Psoas muscle (tissue), 8 donors: ENCODE results near the gene ZDHHC11B. TPM values are rescaled to one million over a fixed set of nuclear protein-coding genes. Genes with fewer than 3 reads are reported as not detected.
"Not testable (repeated sequence)": the region's sequence is repeated elsewhere in the genome, so short reads cannot be mapped to it uniquely, and the experiment has no call there.

ENCODE experiments used
- ATAC-seq, 4 donors: fragments of 200-7000 bp; cut with Tn5 transposase; one replicate each; pipeline ENCODE4 v1.9.1; 2020; ENCODE audit warnings: moderate library complexity in 3 of 4, mild to moderate bottlenecking in 2 of 4
- DNase-seq, 2 donors: peaks; one replicate each; pipeline ENCODE4 v3.0.0-alpha.2; 2020
- H3K27ac ChIP-seq: fragments of 200-600 bp; one replicate; pipeline ENCODE4 v1.8.0; 2022
- H3K27me3 ChIP-seq, 3 donors: fragments of 200-600 bp in 1 of 3; one replicate each; pipeline versions ENCODE4 v1.6.1 to v1.8.0; 2013 to 2022; ENCODE audit warnings: low read length in 2 of 3, mild to moderate bottlenecking in 2 of 3, moderate library complexity in 1 of 3; ENCODE audit not compliant: insufficient read depth in 3 of 3
- H3K36me3 ChIP-seq, 2 donors: fragments of 200-600 bp in 1 of 2; one replicate each; pipeline versions ENCODE4 v1.6.1 to v1.8.0; 2013 to 2022; ENCODE audit warnings: low read depth in 1 of 2, mild to moderate bottlenecking in 1 of 2, moderate library complexity in 1 of 2; ENCODE audit not compliant: insufficient read depth in 1 of 2
- H3K4me1 ChIP-seq: fragments of 200-600 bp; one replicate; pipeline ENCODE4 v1.8.0; 2022
- H3K4me3 ChIP-seq: fragments of 200-600 bp; one replicate; pipeline ENCODE4 v1.8.0; 2022; ENCODE audit warnings: mild to moderate bottlenecking
- H3K9me3 ChIP-seq: fragments of 200-600 bp; one replicate; pipeline ENCODE4 v1.8.0; 2022
- CTCF ChIP-seq: fragments of 200-600 bp; IDR thresholded peaks from one replicate; pipeline ENCODE4 v1.8.0; 2022; ENCODE audit warnings: antibody characterized with exemption
- WGBS, 3 donors: extraction: QIAGEN DNeasy Blood & Tissue Kit; methylation state at CpG; one replicate each; pipeline versions ENCODE4 v1.1.6 to v1.1.7; 2013; 5-methylcytosine and 5-hydroxymethylcytosine counted together
- intact Hi-C, 2 donors: fragments of 100-400 bp; cut with DNase I; formaldehyde crosslinking; loops; one replicate each; pipeline versions ENCODE4 v1.11.0 to v1.14.2; 2022
- polyA plus RNA-seq, 3 donors: library from polyadenylated mRNA; stranded (reverse); fragments of 200-250 nt; gene quantifications; one replicate each; pipeline ENCODE4 v1.2.3, GENCODE V29; 2013
- total RNA-seq, 4 donors: library from RNA; stranded (reverse); fragmentation: NEBNext Ultra II Directional in 2 of 4; extraction: Animal tissue kit (Norgen Biotek cat#: 25700) in 2 of 4; gene quantifications; one replicate each; pipeline versions ENCODE4 v1.2.1 to v1.2.4, GENCODE V29; 2021 to 2023
- donor health status: healthy with polysubstance abuse.
- donor health status: DM: no; HTN: no; CAD: no; lungs with moderate emphysema.
- donor health status: Bipolar disorder and iron deficiency.
- donor health status: healthy.
- donor health status: DM: yes; HTN: yes; CAD: no.
- donor health status: DM: no; HTN: no; CAD: no.
- donor health status: DM: no; HTN: no; CAD: no.
- donor health status: DM: yes; HTN: yes; CAD: no.

Gene ZDHHC11B
- total and polyA plus RNA-seq, 7 donors, result 0.38 to 7.4 (median 1.3) TPM

GRCh38 chr5:696191-696590, 88.3 kb downstream of the ZDHHC11B start:
- not testable (repeated sequence) for DNase-seq
- 81 to 86% (median 85%) methylated on average over 2 to 8 of the region's 8 CpGs for WGBS, 3 donors

GRCh38 chr5:695475-695874, 89.1 kb downstream of the ZDHHC11B start:
- ATAC-seq, H3K4me1 ChIP-seq, DNase-seq, H3K9me3 ChIP-seq, H3K27me3 ChIP-seq, intact Hi-C loops, H3K4me3 ChIP-seq, H3K27ac ChIP-seq, H3K36me3 ChIP-seq: not testable (repeated sequence)
- WGBS, 3 donors, result 58 to 85% (median 64%) methylated on average over 6 to 8 of the region's 13 CpGs

More at GRCh38 chr5:696191-696590, 88.3 kb downstream of the ZDHHC11B start:
- ATAC-seq, H3K9me3 ChIP-seq, H3K36me3 ChIP-seq, intact Hi-C loops, H3K27ac ChIP-seq, H3K27me3 ChIP-seq, H3K4me1 ChIP-seq, H3K4me3 ChIP-seq: not testable (repeated sequence)

- 1 to 3% (median 3%) methylated on average over 7 to 14 of the region's 22 CpGs for WGBS, 3 donors
- ATAC-seq (peak in 2 of 4 donors; percentile 27 to 31), DNase-seq (peak in 1 of 2 donors; percentile 52)
- peak overlapping the region; percentile 71 for H3K4me3 ChIP-seq
- H3K36me3 ChIP-seq, H3K27me3 ChIP-seq, intact Hi-C loops, H3K4me1 ChIP-seq, H3K9me3 ChIP-seq: not testable (repeated sequence)
- H3K27ac ChIP-seq, result peak overlapping the region; percentile 74
Observed at GRCh38 chr5:694042-694431, 90.5 kb downstream of the ZDHHC11B start.

- peak; percentile 83 to 90 (median 90) for ATAC-seq
- DNase-seq, result peak; percentile 93 to 99
- peak within 1 kb of the TSS; percentile 71 for H3K4me3 ChIP-seq
- H3K4me1 ChIP-seq, H3K36me3 ChIP-seq, H3K9me3 ChIP-seq, H3K27me3 ChIP-seq, intact Hi-C loops: not testable (repeated sequence)
- H3K27ac ChIP-seq, result peak within 1 kb of the TSS; percentile 74
- 0 to 1% (median 1%) methylated on average over 21 to 81 of the region's 109 CpGs for WGBS, 3 donors
Observed at GRCh38 chr5:693271-694041, 91.1 kb downstream of the ZDHHC11B start, which contains the start of gene TPPP. TPPP (minus strand) TSS chr5:693352; CDS start chr5:678060, 15,292 bp downstream.

GRCh38 chr5:692529-693041, 91.9 kb downstream of the ZDHHC11B start:
- ATAC-seq (peak in 1 of 4 donors; percentile 8), DNase-seq (peak in 1 of 2 donors; percentile 50)
- H3K9me3 ChIP-seq, H3K27me3 ChIP-seq, H3K4me1 ChIP-seq, intact Hi-C loops, H3K36me3 ChIP-seq: not testable (repeated sequence)
- peak overlapping the region; percentile 56 for H3K27ac ChIP-seq
- peak overlapping the region; percentile 71 for H3K4me3 ChIP-seq
- WGBS, 3 donors, result 0 to 1% (median 1%) methylated on average over 23 to 40 of the region's 41 CpGs

GRCh38 chr5:691817-692528, 92.6 kb downstream of the ZDHHC11B start:
- Histone ChIP-seq H3K27me3 (no peaks in the 10 kb centered on the region), H3K36me3 (no peaks in the 10 kb centered on the region), H3K27ac (no peak overlapping the region), H3K4me1 (no peaks in the 10 kb centered on the region), H3K9me3 (no peaks in the 10 kb centered on the region), H3K4me3 (peak overlapping the region; percentile 71)
- WGBS, 3 donors, result 31 to 36% (median 36%) methylated on average over 2 of the region's 2 CpGs
- DNase-seq (peak in 1 of 2 donors; percentile 26), ATAC-seq (no peak)
- intact Hi-C loops, result no loop called here
- TF ChIP-seq CTCF, result no peak

GRCh38 chr5:691049-691448, 93.5 kb downstream of the ZDHHC11B start:
- H3K27me3 ChIP-seq, H3K36me3 ChIP-seq, H3K9me3 ChIP-seq, H3K4me3 ChIP-seq, H3K27ac ChIP-seq, intact Hi-C loops, H3K4me1 ChIP-seq: not testable (repeated sequence)
- 0% methylated on average over 9 of the region's 23 CpGs; no CpG with 5 or more reads in 2 of the 3 donors for WGBS, 3 donors
- DNase-seq (peak in 1 of 2 donors; percentile 63), ATAC-seq (peak; percentile 29 to 80 (median 65))

GRCh38 chr5:690293-690692, 94.2 kb downstream of the ZDHHC11B start:
- no CpG with 5 or more reads among the region's 12 CpGs for WGBS, 3 donors

GRCh38 chr5:688348-689010, 96.0 kb downstream of the ZDHHC11B start:
- WGBS, 3 donors, result 80 to 87% (median 87%) methylated on average over 13 to 23 of the region's 30 CpGs
- H3K4me1 ChIP-seq, H3K27ac ChIP-seq, H3K27me3 ChIP-seq, DNase-seq, H3K36me3 ChIP-seq, H3K9me3 ChIP-seq, ATAC-seq, H3K4me3 ChIP-seq, intact Hi-C loops: not testable (repeated sequence)

More at GRCh38 chr5:690293-690692, 94.2 kb downstream of the ZDHHC11B start:
- H3K4me1 ChIP-seq, DNase-seq, H3K9me3 ChIP-seq, H3K4me3 ChIP-seq, H3K27ac ChIP-seq, intact Hi-C loops, H3K27me3 ChIP-seq, H3K36me3 ChIP-seq: not testable (repeated sequence)
- ATAC-seq, result peak; percentile 19 to 67 (median 54)

GRCh38 chr5:686936-687335, 97.6 kb downstream of the ZDHHC11B start:
- ATAC-seq, H3K4me3 ChIP-seq, H3K4me1 ChIP-seq, H3K9me3 ChIP-seq, DNase-seq, H3K36me3 ChIP-seq, intact Hi-C loops, H3K27me3 ChIP-seq, H3K27ac ChIP-seq: not testable (repeated sequence)
- 70 to 86% (median 78%) methylated on average over 4 to 12 of the region's 12 CpGs for WGBS, 3 donors
